Measurements from ENCODE around the gene PCSK4.
A peak's percentile ranks its signal among the peaks of the same experiment; 100 is the strongest.

Gene PCSK4

DNA sequence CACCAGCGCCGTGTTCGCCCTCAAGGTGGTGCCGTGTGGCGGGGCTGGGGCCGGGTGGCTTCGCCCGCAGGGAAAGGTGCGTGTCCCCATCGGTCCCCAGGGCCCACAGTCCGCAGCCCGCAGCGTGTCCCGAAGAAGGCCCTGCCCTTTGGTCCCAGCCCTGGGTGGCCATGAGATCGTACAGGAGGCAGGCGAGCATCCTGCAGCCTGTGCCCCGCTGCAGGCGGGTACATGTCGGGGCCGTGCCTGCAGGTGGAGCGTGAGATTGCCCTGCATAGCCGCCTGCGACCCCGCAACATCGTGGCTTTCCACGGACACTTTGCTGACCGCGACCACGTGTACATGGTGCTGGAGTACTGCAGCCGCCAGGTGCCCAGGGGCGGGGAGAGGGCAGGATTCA is 35.2 kb upstream of the PCSK4 start:
- TF ChIP-seq, protein P1, sequence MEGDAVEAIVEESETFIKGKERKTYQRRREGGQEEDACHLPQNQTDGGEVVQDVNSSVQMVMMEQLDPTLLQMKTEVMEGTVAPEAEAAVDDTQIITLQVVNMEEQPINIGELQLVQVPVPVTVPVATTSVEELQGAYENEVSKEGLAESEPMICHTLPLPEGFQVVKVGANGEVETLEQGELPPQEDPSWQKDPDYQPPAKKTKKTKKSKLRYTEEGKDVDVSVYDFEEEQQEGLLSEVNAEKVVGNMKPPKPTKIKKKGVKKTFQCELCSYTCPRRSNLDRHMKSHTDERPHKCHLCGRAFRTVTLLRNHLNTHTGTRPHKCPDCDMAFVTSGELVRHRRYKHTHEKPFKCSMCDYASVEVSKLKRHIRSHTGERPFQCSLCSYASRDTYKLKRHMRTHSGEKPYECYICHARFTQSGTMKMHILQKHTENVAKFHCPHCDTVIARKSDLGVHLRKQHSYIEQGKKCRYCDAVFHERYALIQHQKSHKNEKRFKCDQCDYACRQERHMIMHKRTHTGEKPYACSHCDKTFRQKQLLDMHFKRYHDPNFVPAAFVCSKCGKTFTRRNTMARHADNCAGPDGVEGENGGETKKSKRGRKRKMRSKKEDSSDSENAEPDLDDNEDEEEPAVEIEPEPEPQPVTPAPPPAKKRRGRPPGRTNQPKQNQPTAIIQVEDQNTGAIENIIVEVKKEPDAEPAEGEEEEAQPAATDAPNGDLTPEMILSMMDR (IDR thresholded peaks at IDR 0.05): no peak
- H3K4me2 ChIP-seq (ENCODE audit: low read length): no peak overlapping the region
- no peaks in the 10 kb centered on the region for H3K36me3 ChIP-seq (ENCODE audit: control insufficient read depth, insufficient read depth, low read length)
- H2AFZ ChIP-seq: no peak overlapping the region
- no peak overlapping the region for H3K9ac ChIP-seq
- no peaks in the 10 kb centered on the region for H3K79me2 ChIP-seq
- no peak overlapping the region for H3K27ac ChIP-seq
- no peaks in the 10 kb centered on the region for H3K9me3 ChIP-seq (ENCODE audit: control insufficient read depth, low read length)
- H3K4me3 ChIP-seq (ENCODE audit: low read depth, low read length): no peak overlapping the region
- H3K4me1 ChIP-seq: no peaks in the 10 kb centered on the region
- no peaks in the 10 kb centered on the region for H3K27me3 ChIP-seq (ENCODE audit: control insufficient read depth, insufficient read depth, low read length)

DNA sequence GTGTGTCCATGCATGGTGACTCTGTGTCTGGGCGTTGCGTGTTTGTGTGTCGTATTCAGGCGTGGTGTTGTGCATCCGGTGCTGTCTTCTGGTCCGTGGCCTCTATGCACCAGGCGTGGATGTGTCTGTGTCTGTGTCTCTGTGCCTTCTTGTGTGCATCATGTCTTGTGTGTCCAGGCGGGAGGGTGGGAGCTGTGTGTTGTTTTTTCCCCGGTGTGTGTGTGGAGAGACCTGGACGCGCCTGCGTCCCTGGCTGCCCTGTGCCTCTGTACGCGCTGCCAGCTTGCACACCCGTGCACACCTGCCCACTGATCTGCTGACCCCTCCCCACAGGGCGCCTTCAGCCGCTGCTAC is 34.8 kb upstream of the PCSK4 start:
- Histone ChIP-seq H3K4me3 (ENCODE audit: low read depth, low read length) (no peak overlapping the region), H3K9me3 (ENCODE audit: control insufficient read depth, low read length) (no peaks in the 10 kb centered on the region), H2AFZ (no peak overlapping the region), H3K4me1 (no peaks in the 10 kb centered on the region), H3K4me2 (ENCODE audit: low read length) (no peak overlapping the region), H3K79me2 (no peaks in the 10 kb centered on the region), H3K9ac (no peak overlapping the region), H3K36me3 (ENCODE audit: control insufficient read depth, insufficient read depth, low read length) (no peaks in the 10 kb centered on the region), H3K27me3 (ENCODE audit: control insufficient read depth, insufficient read depth, low read length) (no peaks in the 10 kb centered on the region), H3K27ac (no peak overlapping the region)
- TF ChIP-seq, protein P1 (IDR thresholded peaks at IDR 0.05): no peak

DNA sequence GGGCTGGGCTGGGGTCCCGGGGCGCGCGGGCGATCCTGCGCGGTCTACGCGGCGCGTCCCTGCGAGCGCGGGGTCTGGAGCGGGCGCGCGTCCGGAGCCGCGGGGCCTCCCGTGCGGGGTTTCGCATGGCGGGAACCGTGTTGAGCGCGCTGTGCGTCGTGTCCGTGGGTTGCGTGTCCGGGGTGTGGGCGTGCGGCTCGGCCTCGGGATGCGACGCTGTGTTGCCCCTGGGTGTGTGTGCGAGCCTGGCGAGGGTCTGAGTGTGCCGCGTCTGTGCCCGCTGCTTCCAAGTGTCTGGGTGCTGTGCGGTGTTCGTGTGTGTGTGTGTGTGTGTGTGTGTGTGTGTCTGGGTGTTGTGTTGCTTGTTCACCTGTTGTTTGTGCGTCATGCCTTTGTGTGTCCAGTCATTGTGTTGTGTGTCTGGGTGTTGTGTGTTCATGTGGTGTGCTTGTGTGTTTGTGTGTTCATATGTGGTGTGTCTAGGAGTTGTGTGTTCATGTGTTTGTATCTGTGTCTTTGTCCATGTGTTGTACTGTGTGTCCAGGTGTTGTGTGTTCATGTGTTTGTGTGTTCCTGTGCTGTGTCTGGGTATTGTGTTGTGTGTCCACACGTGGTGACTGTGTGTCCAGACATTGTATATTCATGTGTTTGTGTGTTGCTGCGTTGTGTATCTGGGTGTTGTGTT is 34.3 kb upstream of the PCSK4 start:
- Histone ChIP-seq H3K4me3 (ENCODE audit: low read depth, low read length) (no peak overlapping the region), H3K9ac (no peak overlapping the region), H3K79me2 (no peaks in the 10 kb centered on the region), H3K4me1 (no peaks in the 10 kb centered on the region), H3K36me3 (ENCODE audit: control insufficient read depth, insufficient read depth, low read length) (no peaks in the 10 kb centered on the region), H2AFZ (no peak overlapping the region), H3K4me2 (ENCODE audit: low read length) (peak overlapping the region; percentile 35), H3K9me3 (ENCODE audit: control insufficient read depth, low read length) (no peaks in the 10 kb centered on the region), H3K27me3 (ENCODE audit: control insufficient read depth, insufficient read depth, low read length) (no peaks in the 10 kb centered on the region), H3K27ac (no peak overlapping the region)
- TF ChIP-seq, protein P1 (IDR thresholded peaks at IDR 0.05): no peak

DNA sequence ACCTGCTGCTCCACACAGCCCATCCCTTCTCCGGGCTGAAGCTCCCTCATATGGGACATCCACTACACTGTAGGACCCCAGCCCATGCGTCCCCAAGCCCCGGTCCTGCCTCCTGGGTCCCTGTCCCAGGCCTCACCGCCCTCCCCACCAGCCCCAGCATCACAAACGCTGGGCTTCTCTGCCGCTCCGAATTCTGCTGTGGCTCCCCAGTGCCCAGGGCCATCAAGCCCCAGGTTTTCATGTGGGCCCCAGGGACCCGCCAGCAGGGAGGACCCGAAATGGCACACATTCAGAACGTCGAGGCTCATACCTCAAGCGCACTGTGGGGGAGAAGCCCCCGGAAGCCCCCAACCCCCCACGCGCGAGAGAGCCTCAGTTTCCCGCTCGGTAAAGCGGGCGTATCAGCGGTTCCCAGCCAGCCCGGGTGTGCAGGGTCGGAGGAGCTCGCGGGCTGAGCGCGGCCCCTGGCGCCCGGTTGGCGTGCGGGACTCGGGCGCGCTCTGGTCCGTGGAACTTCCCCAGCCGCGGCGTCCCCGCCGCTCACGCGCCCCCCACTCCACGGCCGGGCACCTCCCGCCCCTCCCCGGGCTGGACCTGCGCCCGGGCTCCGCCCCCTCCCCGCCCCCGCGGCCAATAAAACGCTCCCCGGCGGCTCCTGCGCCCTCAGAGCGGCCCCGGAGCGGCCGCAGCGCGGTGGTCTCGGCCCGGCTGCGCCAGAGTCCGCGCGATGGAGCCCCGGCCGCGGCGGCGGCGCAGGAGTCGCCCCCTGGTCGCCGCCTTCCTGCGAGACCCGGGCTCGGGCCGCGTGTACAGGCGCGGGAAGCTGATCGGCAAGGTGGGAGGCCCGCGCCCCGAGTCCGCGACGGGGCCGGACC is 33.5 kb upstream of the PCSK4 start, which contains the start of gene PLK5:
TSS of gene PLK5 (plus strand) at position 666 of the 875 bp plus-strand sequence. CDS start 2,920 bp downstream, outside the sequence.
- H3K9me3 ChIP-seq (ENCODE audit: control insufficient read depth, low read length): no peaks in the 10 kb centered on the region
- TF ChIP-seq, protein P1 (IDR thresholded peaks at IDR 0.05): no peak
- H3K9ac ChIP-seq: no peak within 1 kb of the TSS
- no peak within 1 kb of the TSS for H3K27ac ChIP-seq
- H3K4me1 ChIP-seq: no peaks in the 10 kb centered on the region
- no peak within 1 kb of the TSS for H2AFZ ChIP-seq
- H3K36me3 ChIP-seq (ENCODE audit: control insufficient read depth, insufficient read depth, low read length): no peaks in the 10 kb centered on the region
- no peaks in the 10 kb centered on the region for H3K27me3 ChIP-seq (ENCODE audit: control insufficient read depth, insufficient read depth, low read length)
- H3K4me3 ChIP-seq (ENCODE audit: low read depth, low read length): no peak within 1 kb of the TSS
- peak within 1 kb of the TSS; percentile 35 for H3K4me2 ChIP-seq (ENCODE audit: low read length)
- H3K79me2 ChIP-seq: no peaks in the 10 kb centered on the region
